LNCAP (cell line): Measurements from ENCODE around the gene DTD1.

ENCODE experiments used
- CTCF ChIP-seq: fragments of 450-650 bp; IDR thresholded peaks from 2 replicates; pipeline ENCODE4 v1.5.1; 2017; ENCODE audit warnings: mild to moderate bottlenecking

The DTD1 gene

GRCh38 chr20:18694071-18694470, 106.2 kb downstream of the DTD1 start:
- no peak for TF ChIP-seq CTCF

- TF ChIP-seq CTCF = no peak
Measured at GRCh38 chr20:18695175-18695574, 107.3 kb downstream of the DTD1 start.

GRCh38 chr20:18698735-18699380, 111.0 kb downstream of the DTD1 start:
- TF ChIP-seq CTCF = no peak

- no peak for TF ChIP-seq CTCF
Measured at GRCh38 chr20:18701969-18702368, 114.1 kb downstream of the DTD1 start.

- no peak for TF ChIP-seq CTCF
Measured at GRCh38 chr20:18702736-18703135, 114.9 kb downstream of the DTD1 start.

- TF ChIP-seq CTCF = no peak
Measured at GRCh38 chr20:18705490-18705889, 117.6 kb downstream of the DTD1 start.

GRCh38 chr20:18705910-18706309, 118.1 kb downstream of the DTD1 start:
- no peak for TF ChIP-seq CTCF

- TF ChIP-seq CTCF = no peak
Measured at GRCh38 chr20:18712131-18712530, 124.3 kb downstream of the DTD1 start.
